Anterior cingulate cortex (tissue), 58 donors: ENCODE results near the gene RYK.
"Not testable (repeated sequence)": the region's sequence is repeated elsewhere in the genome, so short reads cannot be mapped to it uniquely, and the experiment has no call there.

ENCODE experiments used
- DNase-seq, 58 donors: peaks; one replicate each; lab custom pipeline; 2025; lab: John Stamatoyannopoulos, UW

Gene RYK

DNA sequence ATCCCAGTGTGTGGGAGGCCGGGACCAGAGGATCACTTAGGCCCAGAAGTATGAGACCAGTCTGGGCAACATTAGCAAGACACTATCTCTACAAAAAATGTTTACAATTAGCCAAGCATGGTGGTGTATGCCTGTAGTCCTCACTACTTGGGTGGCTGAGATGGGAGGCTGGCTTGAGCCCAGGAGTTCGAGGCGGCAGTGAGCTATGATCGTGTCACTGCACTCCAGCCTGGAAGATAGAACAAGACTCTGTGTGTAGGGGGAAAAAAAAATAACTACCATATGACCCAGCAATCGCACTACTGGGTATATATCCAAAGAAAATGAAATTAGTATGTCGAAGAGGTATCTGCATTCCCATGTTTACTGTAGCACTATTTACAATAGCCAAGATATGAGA is 22.6 kb downstream of the RYK start:
- DNase-seq: no peak

GRCh38 chr3:134224796-134225156 is 25.9 kb downstream of the RYK start:
- DNase-seq: not testable (repeated sequence)

DNA sequence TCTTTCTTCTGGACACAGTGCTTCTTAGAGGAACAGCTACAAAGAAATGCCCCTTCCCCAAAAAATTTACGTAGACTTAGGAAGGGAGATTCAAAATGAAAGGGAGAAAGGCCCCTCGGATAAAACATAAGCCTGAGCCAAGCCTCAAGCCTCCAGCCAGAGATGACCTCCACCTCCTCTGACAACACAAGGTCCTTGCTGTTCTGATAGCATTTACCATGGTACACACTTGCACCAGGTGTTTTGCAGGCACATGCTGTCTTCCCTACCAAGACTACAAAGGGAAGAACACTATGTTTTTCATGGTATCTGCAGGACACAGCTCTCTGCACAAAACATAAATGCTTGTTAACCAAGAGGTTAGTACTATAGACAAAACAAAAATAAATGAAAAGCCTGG is 27.8 kb downstream of the RYK start:
- no peak for DNase-seq

DNA sequence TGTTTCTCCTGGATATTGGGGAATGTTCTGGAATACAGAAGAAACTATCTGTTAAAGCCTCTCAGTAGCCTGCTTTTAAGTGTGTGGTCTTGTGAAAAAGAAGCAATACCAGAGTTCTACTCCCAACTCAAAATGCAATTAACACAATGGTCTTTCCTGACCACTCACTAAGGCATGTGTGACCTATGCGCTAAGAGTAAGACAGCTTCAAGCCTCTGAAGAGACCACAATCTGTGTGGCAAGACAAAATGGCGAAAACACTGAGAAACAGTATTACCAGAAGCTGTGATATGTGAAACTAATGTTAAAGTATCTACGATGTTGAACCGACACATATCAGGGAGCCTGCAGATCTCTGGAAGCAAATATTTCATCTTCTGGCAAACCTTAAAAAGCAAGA is 33.8 kb downstream of the RYK start:
- DNase-seq: no peak

DNA sequence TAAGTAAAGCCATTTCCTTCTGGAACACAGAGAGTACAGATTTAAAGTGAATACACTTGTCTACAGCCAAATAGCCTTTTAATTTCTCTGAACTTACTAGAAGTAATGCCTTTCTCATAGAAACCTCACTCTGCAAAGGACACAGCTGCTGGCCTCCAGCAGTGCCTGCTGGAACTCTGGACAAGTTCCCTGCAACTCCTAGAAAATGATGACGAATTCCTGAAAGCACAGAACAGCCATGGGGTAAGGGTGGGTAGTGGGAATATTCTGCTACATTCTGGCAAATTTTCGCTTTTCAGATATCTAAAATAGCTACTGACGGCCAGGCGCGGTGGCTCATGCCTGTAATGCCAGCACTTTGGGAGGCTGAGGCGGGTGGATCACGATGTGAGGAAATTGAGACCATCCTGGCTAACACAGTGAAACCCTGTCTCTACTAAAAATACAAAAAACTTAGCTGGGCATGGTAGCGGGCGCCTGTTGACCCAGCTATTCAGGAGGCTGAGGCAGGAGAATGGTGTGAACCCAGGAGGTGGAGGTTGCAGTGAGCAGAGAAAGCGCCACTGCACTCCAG is 34.4 kb downstream of the RYK start:
- DNase-seq: peak in 7 of 58 donors; percentile 4 to 35 (median 17)

- DNase-seq: no peak
These were observed 36.4 kb downstream of the RYK start for GRCh38 chr3:134214239-134214638.

GRCh38 chr3:134212967-134213665 is 37.5 kb downstream of the RYK start:
- DNase-seq: peak in 56 of 58 donors; percentile 11 to 95 (median 60)

- DNase-seq: peak in 11 of 58 donors; percentile 2 to 45 (median 9)
These were observed 38.9 kb downstream of the RYK start for GRCh38 chr3:134211797-134212196.

GRCh38 chr3:134205451-134205850 is 45.2 kb downstream of the RYK start:
- no peak for DNase-seq

- no peak for DNase-seq
These were observed 49.2 kb downstream of the RYK start for GRCh38 chr3:134201201-134202130.

DNA sequence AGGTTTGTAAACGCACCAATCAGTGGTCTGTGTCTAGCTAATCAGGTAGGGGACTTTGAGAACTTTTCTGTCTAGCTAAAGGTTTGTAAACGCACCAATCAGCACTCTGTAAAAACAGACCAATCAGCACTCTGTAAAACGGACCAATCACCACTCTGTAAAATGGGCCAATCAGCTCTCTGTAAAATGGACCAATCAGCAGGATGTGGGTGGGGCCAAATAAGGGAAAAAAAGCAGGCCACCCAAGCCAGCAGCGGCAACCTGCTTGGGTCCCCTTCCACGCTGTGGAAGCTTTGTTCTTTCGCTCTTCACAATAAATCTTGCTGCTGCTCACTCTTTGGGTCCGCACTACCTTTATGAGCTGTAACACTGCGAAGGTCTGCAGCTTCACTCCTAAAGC is 50.8 kb downstream of the RYK start:
- DNase-seq: not testable (repeated sequence)

DNA sequence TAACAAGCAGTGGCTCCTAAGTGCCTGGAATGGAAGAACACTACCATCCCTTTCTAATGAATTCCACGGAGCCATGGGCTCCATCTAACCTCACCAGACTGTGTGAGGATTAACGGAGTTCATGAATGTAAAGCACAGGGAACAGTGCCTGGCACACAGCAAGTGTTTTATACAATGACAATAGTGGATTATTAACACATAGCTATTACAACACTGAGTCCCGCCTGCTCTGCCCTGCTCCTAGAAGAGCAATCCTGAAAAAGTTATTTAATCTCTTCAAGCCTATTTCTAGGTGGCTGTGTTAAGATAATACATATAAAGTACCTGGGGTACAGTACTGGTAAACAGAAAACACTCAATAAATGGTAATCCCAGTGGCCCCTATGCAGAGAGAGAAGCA is 51.4 kb downstream of the RYK start:
- DNase-seq: no peak

- DNase-seq: no peak
These were observed 52.2 kb downstream of the RYK start for GRCh38 chr3:134198414-134198813.

GRCh38 chr3:134197681-134198261 is 52.9 kb downstream of the RYK start:
- peak in 2 of 58 donors; percentile 9 to 12 for DNase-seq

GRCh38 chr3:134194247-134194646 is 56.4 kb downstream of the RYK start:
- no peak for DNase-seq

DNA sequence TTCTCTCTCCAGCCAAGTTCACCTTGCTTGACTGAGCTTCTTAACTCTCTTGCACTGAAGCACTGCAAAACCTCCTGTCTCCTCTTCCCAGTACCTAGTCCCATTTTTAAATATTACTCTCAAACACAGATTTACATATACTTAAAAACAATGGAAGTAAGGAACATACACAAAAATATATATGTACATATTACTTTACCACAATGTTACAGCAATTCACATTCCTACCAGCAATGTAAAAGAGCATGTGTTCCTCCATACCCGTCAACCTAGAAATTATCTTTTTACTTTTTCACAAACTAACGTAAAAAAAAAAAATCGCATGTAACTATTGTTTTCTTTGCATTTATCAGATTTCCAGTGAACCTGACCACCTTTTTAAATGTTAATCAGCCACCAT is 60.4 kb downstream of the RYK start:
- DNase-seq: no peak

DNA sequence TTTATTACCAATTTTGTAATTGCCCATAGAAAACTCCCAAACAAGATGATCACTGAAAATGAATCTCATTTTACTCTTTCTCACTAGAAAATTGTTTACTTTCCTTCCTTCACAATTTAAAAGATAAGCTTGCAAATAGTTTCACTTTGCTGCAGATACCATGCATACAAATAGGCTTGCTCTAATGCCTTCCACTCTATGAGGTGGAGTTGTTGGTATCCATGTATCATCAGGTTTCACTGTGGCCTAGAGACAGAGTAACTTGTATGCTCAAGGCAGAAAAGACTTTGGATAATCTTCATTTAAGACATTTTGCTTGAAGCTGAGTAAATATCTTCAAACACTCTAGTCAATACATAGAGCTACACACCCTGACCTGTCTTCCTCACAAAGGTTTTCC is 60.8 kb downstream of the RYK start:
- no peak for DNase-seq

- DNase-seq: no peak
These were observed 64.3 kb downstream of the RYK start for GRCh38 chr3:134186391-134186790.

GRCh38 chr3:134180761-134181160 is 69.9 kb downstream of the RYK start:
- DNase-seq: no peak

GRCh38 chr3:134179508-134179907 is 71.2 kb downstream of the RYK start:
- no peak for DNase-seq

GRCh38 chr3:134163096-134163495 is 87.6 kb downstream of the RYK start:
- no peak for DNase-seq
